HG03108 (cell line): Measurements from ENCODE around the gene IGF2BP3.
"Not testable (repeated sequence)": the region's sequence is repeated elsewhere in the genome, so short reads cannot be mapped to it uniquely, and the experiment has no call there.

Source experiments
- ATAC-seq: cut with Tn5 transposase; IDR thresholded peaks from one replicate; pipeline ENCODE4 v1.9.1; 2021; ENCODE audit warnings: moderate library complexity; ENCODE audit not compliant: unreplicated experiment

IGF2BP3 gene

GRCh38 chr7:23343806-23344475, 126.3 kb downstream of the IGF2BP3 start:
- no peak for ATAC-seq

GRCh38 chr7:23343102-23343501, 127.2 kb downstream of the IGF2BP3 start:
- ATAC-seq, result no peak

GRCh38 chr7:23341846-23342598, 128.3 kb downstream of the IGF2BP3 start:
- ATAC-seq, result no peak

GRCh38 chr7:23338863-23339262, 131.4 kb downstream of the IGF2BP3 start:
- ATAC-seq, result no peak

GRCh38 chr7:23338439-23338838, 131.9 kb downstream of the IGF2BP3 start:
- ATAC-seq, result no peak

- ATAC-seq, result no peak
These were observed 132.9 kb downstream of the IGF2BP3 start for GRCh38 chr7:23337374-23337773.

GRCh38 chr7:23336799-23337283, 133.4 kb downstream of the IGF2BP3 start:
- no peak for ATAC-seq

GRCh38 chr7:23336086-23336485, 134.2 kb downstream of the IGF2BP3 start:
- ATAC-seq, result no peak

GRCh38 chr7:23335621-23336020, 134.7 kb downstream of the IGF2BP3 start:
- no peak for ATAC-seq

GRCh38 chr7:23335136-23335535, 135.2 kb downstream of the IGF2BP3 start:
- ATAC-seq, result no peak

GRCh38 chr7:23334482-23335056, 135.7 kb downstream of the IGF2BP3 start:
- no peak for ATAC-seq

- ATAC-seq, result no peak
These were observed 136.5 kb downstream of the IGF2BP3 start for GRCh38 chr7:23333671-23334246.

- no peak for ATAC-seq
These were observed 137.2 kb downstream of the IGF2BP3 start for GRCh38 chr7:23332910-23333612.

- ATAC-seq, result no peak
These were observed 138.1 kb downstream of the IGF2BP3 start for GRCh38 chr7:23332193-23332592.

- ATAC-seq, result no peak
These were observed 139.2 kb downstream of the IGF2BP3 start for GRCh38 chr7:23331132-23331531.

- no peak for ATAC-seq
These were observed 154.9 kb downstream of the IGF2BP3 start for GRCh38 chr7:23315366-23315765.

GRCh38 chr7:23312141-23312540, 158.2 kb downstream of the IGF2BP3 start:
- not testable (repeated sequence) for ATAC-seq

GRCh38 chr7:23308754-23309153, 161.5 kb downstream of the IGF2BP3 start:
- ATAC-seq, result no peak

- no peak for ATAC-seq
These were observed 163.3 kb downstream of the IGF2BP3 start for GRCh38 chr7:23306936-23307521.

GRCh38 chr7:23299770-23300300, 170.5 kb downstream of the IGF2BP3 start:
- no peak for ATAC-seq
